Measurements from ENCODE around the gene PHLDB1. TPM values are rescaled to one million over a fixed set of nuclear protein-coding genes. Genes with fewer than 3 reads are reported as not detected.

PHLDB1 gene
- polyA plus RNA-seq, 1 of the 3 experiments (the other 2 are of a cell fraction), result 89.4 TPM

DNA sequence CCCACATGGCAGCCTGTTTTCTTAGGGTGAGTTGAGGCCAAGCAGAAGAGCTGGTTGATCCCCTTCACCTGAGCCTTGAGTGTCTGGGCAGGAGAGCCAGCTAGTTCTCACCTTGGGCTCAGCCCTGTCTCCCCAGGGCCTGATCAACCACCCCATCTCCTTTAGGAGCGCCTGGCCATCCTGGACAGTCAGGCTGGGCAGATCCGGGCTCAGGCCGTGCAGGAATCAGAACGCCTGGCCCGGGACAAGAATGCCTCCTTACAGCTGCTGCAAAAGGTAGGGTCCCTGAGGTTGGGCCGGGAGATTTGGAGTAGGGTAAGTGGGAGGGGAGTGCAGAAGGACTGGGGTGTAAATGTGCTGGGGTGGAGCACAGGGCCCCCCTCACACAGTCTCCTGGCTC is 31.3 kb downstream of the PHLDB1 start (continued):
- no peak for TF ChIP-seq CHD2 (IDR thresholded peaks at IDR 0.05; ENCODE audit: low read length, partially characterized antibody)
- TF ChIP-seq TEAD4 (IDR thresholded peaks at IDR 0.05; ENCODE audit: borderline replicate concordance, insufficient read depth), result no peak
- no peak for TF ChIP-seq GATA2 (CRISPR knock-in tag; IDR thresholded peaks at IDR 0.05)

DNA sequence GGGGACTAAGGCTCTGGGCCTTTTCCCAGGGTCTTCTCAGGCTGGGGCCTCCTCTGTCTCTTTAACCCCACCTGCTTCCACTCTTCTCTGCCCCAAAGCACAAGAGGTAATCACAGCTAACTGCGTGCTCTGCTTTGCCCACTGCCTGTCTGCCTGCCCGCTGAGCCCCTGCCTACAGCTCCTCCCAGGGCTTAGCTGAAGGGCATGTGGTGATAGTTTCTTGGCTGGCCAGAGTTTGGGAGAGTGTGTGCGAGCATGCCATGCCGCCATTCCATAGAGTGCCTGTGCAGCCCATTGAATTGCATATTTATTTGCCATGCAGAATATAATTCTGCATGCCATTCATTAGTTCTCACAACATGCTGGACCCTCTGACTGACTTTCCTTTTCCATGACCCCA is 32.5 kb downstream of the PHLDB1 start:
- ChIA-PET CTCF (interaction anchor here (0.8 to 6.3 kb wide), 10 partner anchors 11 to 46 kb away, joined by 3 to 44 read pairs (median 5); partner anchors contain the start of gene PHLDB1), POLR2A (interaction anchor here (0.8 to 1.0 kb wide), 2 partner anchors 18 to 19 kb away, joined by 3 read pairs; no protein-coding TSS in a partner anchor)
- H3K27ac ChIP-seq (ENCODE audit: low read depth in 2 of 2, low read length in 1 of 2), result no peak overlapping the region
- H3K9me2 ChIP-seq, result no peaks in the 10 kb centered on the region
- H3K9me3 ChIP-seq, result no peaks in the 10 kb centered on the region
- H3K4me3 ChIP-seq (ENCODE audit: low read depth in 2 of 2, low read length in 1 of 2), result no peak overlapping the region
- H4K20me1 ChIP-seq (ENCODE audit: insufficient read depth), result peaks cover 31% of the 10 kb centered on the region; the same call in 1 of the 2 replicates
- TF ChIP-seq RXRA (IDR thresholded peaks at IDR 0.05; ENCODE audit: borderline replicate concordance, low read depth) (no peak), RCOR1 (IDR thresholded peaks at IDR 0.05; ENCODE audit: low read length) (no peak), EP300 (IDR thresholded peaks at IDR 0.05; ENCODE audit: borderline replicate concordance in 1 of 2, low read depth in 1 of 2, low read length in 1 of 2) (no peak), SMC3 (IDR thresholded peaks at IDR 0.05; ENCODE audit: low read depth, low read length) (no peak)
- TF ChIP-seq, protein P1, sequence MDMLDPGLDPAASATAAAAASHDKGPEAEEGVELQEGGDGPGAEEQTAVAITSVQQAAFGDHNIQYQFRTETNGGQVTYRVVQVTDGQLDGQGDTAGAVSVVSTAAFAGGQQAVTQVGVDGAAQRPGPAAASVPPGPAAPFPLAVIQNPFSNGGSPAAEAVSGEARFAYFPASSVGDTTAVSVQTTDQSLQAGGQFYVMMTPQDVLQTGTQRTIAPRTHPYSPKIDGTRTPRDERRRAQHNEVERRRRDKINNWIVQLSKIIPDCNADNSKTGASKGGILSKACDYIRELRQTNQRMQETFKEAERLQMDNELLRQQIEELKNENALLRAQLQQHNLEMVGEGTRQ (IDR thresholded peaks at IDR 0.05; ENCODE audit: borderline replicate concordance, low read depth, low read length), result no peak
- TF ChIP-seq, protein P2, sequence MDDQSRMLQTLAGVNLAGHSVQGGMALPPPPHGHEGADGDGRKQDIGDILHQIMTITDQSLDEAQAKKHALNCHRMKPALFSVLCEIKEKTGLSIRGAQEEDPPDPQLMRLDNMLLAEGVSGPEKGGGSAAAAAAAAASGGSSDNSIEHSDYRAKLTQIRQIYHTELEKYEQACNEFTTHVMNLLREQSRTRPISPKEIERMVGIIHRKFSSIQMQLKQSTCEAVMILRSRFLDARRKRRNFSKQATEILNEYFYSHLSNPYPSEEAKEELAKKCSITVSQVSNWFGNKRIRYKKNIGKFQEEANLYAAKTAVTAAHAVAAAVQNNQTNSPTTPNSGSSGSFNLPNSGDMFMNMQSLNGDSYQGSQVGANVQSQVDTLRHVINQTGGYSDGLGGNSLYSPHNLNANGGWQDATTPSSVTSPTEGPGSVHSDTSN (IDR thresholded peaks at IDR 0.05), result no peak
- TF ChIP-seq, protein P3, sequence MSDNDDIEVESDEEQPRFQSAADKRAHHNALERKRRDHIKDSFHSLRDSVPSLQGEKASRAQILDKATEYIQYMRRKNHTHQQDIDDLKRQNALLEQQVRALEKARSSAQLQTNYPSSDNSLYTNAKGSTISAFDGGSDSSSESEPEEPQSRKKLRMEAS (IDR thresholded peaks at IDR 0.05; ENCODE audit: low read depth), result no peak
- H3F3A ChIP-seq (replicated peaks; ENCODE audit: insufficient read depth), result no peaks in the 10 kb centered on the region
- peaks cover 68 to 90% of the 10 kb centered on the region in 2 experiments for H3K36me3 ChIP-seq (replicated peaks in 1 of 2; ENCODE audit: control insufficient read depth in 1 of 2, insufficient read depth in 2 of 2, low read length in 1 of 2)
- DNase-seq, result no peak
- peaks cover 32% of the 10 kb centered on the region; the same call in 1 of the 2 replicates for H3K79me2 ChIP-seq (ENCODE audit: insufficient read depth)
- WGBS (ENCODE audit: low lambda C conversion rate), result 80% methylated on average over 1 of the region's 4 CpGs
- H3K9ac ChIP-seq, result no peak overlapping the region
- no peaks in the 10 kb centered on the region for H3K27me3 ChIP-seq (ENCODE audit: insufficient read depth)
- no peak overlapping the region for H3K4me2 ChIP-seq
- peaks cover 0 to 34% of the 10 kb centered on the region in 2 experiments; a peak in 1 of 4 replicates for H3K4me1 ChIP-seq (ENCODE audit: control insufficient read depth in 1 of 2, insufficient read depth in 2 of 2, low read depth in 1 of 2, low read length in 1 of 2)
- H2AFZ ChIP-seq (ENCODE audit: low read depth), result no peak overlapping the region

All from SK-N-SH (cell line).